Chondrocyte (in vitro differentiated cells): ENCODE measurements around the gene MATR3. TPM values are rescaled to one million over a fixed set of nuclear protein-coding genes. Genes with fewer than 3 reads are reported as not detected.

Experiments used
- DNase-seq: peaks from one replicate; pipeline ENCODE4 v3.0.0; 2021; ENCODE audit warnings: mixed read lengths, low spot score
- H3K27ac Mint-ChIP-seq: one replicate; pipeline ENCODE4 v1.8.0; 2021; ENCODE audit warnings: mild to moderate bottlenecking, moderate library complexity, mixed read lengths; ENCODE audit not compliant: unreplicated experiment
- H3K27me3 Mint-ChIP-seq: 2 replicates; pipeline ENCODE4 v1.8.0; 2021; ENCODE audit warnings: low read depth, mixed read lengths
- H3K36me3 Mint-ChIP-seq: 2 replicates; pipeline ENCODE4 v1.8.0; 2021; ENCODE audit warnings: low read depth, mixed read lengths
- H3K4me1 Mint-ChIP-seq: 2 replicates; pipeline ENCODE4 v1.8.0; 2021; ENCODE audit warnings: low read depth, mild to moderate bottlenecking, mixed read lengths
- H3K4me3 Mint-ChIP-seq: one replicate; pipeline ENCODE4 v1.8.0; 2021; ENCODE audit warnings: mild to moderate bottlenecking, moderate library complexity, mixed read lengths; ENCODE audit not compliant: unreplicated experiment
- H3K9me3 Mint-ChIP-seq: 2 replicates; pipeline ENCODE4 v1.8.0; 2021; ENCODE audit warnings: low read depth, mixed read lengths
- CTCF ChIP-seq: fragments of 200-600 bp; sonication (generic); IDR thresholded peaks from 2 replicates; pipeline ENCODE4 v1.5.0; 2021; ENCODE audit warnings: antibody characterized with exemption, mild to moderate bottlenecking, moderate library complexity
- total RNA-seq: library from RNA; stranded (reverse); gene quantifications from 3 replicates; pipeline ENCODE4 v1.2.1, GENCODE V29; 2021

MATR3 gene
- total RNA-seq, 1 donor from 2014 or later = 150 TPM

DNA sequence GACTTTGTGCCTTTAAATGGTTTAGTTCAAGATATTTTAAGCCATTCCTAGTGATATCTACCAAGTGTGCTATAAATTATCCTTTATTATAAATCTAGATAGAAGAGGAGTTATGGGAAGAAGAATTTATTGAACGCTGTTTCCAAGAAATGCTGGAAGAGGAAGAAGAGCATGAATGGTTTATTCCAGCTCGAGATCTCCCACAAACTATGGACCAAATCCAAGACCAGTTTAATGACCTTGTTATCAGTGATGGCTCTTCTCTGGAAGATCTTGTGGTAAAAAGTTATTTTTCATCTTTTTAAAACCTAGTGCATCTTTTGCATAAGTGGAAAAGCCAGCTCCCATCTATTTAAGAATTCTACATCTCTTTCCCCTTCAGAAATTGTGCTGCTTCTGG lies 70.9 kb downstream of the MATR3 start:
- Mint-ChIP-seq H3K9me3 (no peaks in the 10 kb centered on the region), H3K36me3 (peaks cover 20% of the 10 kb centered on the region), H3K27me3 (no peaks in the 10 kb centered on the region), H3K27ac (no peak overlapping the region), H3K4me3 (no peak overlapping the region), H3K4me1 (peaks cover 22% of the 10 kb centered on the region)
- no peak for TF ChIP-seq CTCF
- DNase-seq = no peak

- Mint-ChIP-seq H3K4me1 (peaks cover 36% of the 10 kb centered on the region), H3K36me3 (peaks cover 23% of the 10 kb centered on the region), H3K27me3 (no peaks in the 10 kb centered on the region), H3K9me3 (no peaks in the 10 kb centered on the region), H3K27ac (peak overlapping the region; percentile 97), H3K4me3 (no peak overlapping the region)
- no peak for DNase-seq
- TF ChIP-seq CTCF = peak; percentile 66
Observed at GRCh38 chr5:139368613-139369012, 75.1 kb downstream of the MATR3 start.

DNA sequence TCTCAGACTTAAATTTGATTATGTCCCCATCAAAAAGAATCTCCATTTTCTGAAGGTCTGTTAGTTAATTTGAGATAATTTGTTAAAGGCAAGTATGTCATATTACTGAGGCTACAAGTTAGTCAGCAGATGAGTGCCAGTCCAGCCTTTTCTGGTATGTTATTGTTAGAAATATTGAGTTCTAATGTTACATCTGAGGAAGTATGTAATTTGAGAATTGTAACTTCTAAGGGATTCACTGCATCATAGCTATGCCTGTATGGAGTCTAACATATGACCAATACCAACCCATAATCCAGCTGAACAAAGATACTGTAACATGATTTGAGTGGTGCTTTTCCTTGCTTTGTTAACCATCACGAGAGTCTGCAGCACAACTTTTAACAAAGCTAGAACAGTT lies 75.6 kb downstream of the MATR3 start:
- H3K4me3 Mint-ChIP-seq = no peak overlapping the region
- DNase-seq = no peak
- peak overlapping the region; percentile 97 for H3K27ac Mint-ChIP-seq
- no peak for TF ChIP-seq CTCF
- peaks cover 42% of the 10 kb centered on the region for H3K4me1 Mint-ChIP-seq
- H3K9me3 Mint-ChIP-seq = no peaks in the 10 kb centered on the region
- peaks cover 19% of the 10 kb centered on the region for H3K36me3 Mint-ChIP-seq
- H3K27me3 Mint-ChIP-seq = no peaks in the 10 kb centered on the region

- Mint-ChIP-seq H3K27ac (no peak overlapping the region), H3K4me3 (no peak overlapping the region), H3K4me1 (peaks cover 39% of the 10 kb centered on the region), H3K9me3 (no peaks in the 10 kb centered on the region), H3K27me3 (no peaks in the 10 kb centered on the region), H3K36me3 (peaks cover 10% of the 10 kb centered on the region)
- no peak for DNase-seq
- no peak for TF ChIP-seq CTCF
Observed at GRCh38 chr5:139371482-139372435, 78.2 kb downstream of the MATR3 start.

DNA sequence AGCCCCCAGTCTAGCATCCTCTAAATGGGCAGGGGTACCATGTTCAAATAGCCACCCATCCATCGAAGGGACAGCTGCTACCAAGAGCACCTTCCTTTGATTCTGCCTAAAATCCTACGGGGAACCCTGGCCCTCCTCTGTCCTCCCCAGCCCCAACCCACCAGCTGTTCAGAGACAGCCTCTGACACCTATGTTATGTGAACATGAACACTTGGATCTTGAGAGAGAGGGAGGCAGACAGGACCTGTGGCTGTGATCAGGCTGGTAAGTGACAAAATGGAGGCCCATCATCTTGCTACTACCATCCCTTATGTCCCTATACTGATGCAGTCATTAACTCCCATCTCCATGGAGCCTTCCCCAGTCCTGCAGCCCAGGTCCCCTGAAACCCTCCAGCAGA lies 81.4 kb downstream of the MATR3 start:
- no peak overlapping the region for H3K27ac Mint-ChIP-seq
- DNase-seq = peak; percentile 34
- no peak for TF ChIP-seq CTCF
- no peaks in the 10 kb centered on the region for H3K27me3 Mint-ChIP-seq
- no peaks in the 10 kb centered on the region for H3K9me3 Mint-ChIP-seq
- peaks cover 7% of the 10 kb centered on the region for H3K36me3 Mint-ChIP-seq
- H3K4me3 Mint-ChIP-seq = no peak overlapping the region
- H3K4me1 Mint-ChIP-seq = peaks cover 16% of the 10 kb centered on the region
